Left lung (tissue), 10 donors: ENCODE results near the gene TCERG1. TPM values are rescaled to one million over a fixed set of nuclear protein-coding genes. Genes with fewer than 3 reads are reported as not detected.

Experiments
- ATAC-seq: fragments of 200-7000 bp; cut with Tn5 transposase; one replicate; pipeline ENCODE4 v1.9.1; 2020; ENCODE audit warnings: moderate library complexity
- DNase-seq, 4 donors: peaks; one replicate each; pipeline ENCODE4 v3.0.0-alpha.2; 2013 to 2020
- H3K27ac ChIP-seq, 2 donors: fragments of 200-600 bp; sonication (generic) in 1 of 2; one replicate each; pipeline versions ENCODE4 v1.5.0 to v1.8.0; 2020 to 2021
- H3K27me3 ChIP-seq, 2 donors: fragments of 200-600 bp; sonication (generic) in 1 of 2; one replicate each; pipeline versions ENCODE4 v1.5.0 to v1.8.0; 2020 to 2021
- H3K36me3 ChIP-seq, 2 donors: fragments of 200-600 bp; sonication (generic) in 1 of 2; one replicate each; pipeline versions ENCODE4 v1.5.0 to v1.8.0; 2020 to 2021
- H3K4me1 ChIP-seq, 2 donors: fragments of 200-600 bp; one replicate each; pipeline ENCODE4 v1.8.0; 2021
- H3K4me3 ChIP-seq, 2 donors: fragments of 200-600 bp; sonication (generic) in 1 of 2; one replicate each; pipeline versions ENCODE4 v1.5.0 to v1.8.0; 2020 to 2021; ENCODE audit warnings: mild to moderate bottlenecking in 1 of 2
- H3K9me3 ChIP-seq, 2 donors: fragments of 200-600 bp; sonication (generic) in 1 of 2; one replicate each; pipeline versions ENCODE4 v1.5.0 to v1.8.0; 2020 to 2021
- intact Hi-C, 2 donors: fragments of 100-400 bp; cut with DNase I; formaldehyde crosslinking; loops; one replicate each; pipeline versions ENCODE4 v1.11.2 to v1.14.2; 2022
- polyA plus RNA-seq, 6 donors: library from polyadenylated mRNA; unstranded; fragments of 120-200 nt; gene quantifications; one replicate each; pipeline ENCODE4 v1.2.1, GENCODE V29; 2013; ENCODE audit not compliant: insufficient read length in 6 of 6
- total RNA-seq, 2 donors: library from RNA; stranded (reverse); fragmentation: NEBNext Ultra II Directional; extraction: Animal tissue kit (Norgen Biotek cat#: 25700); gene quantifications; one replicate each; pipeline ENCODE4 v1.2.1, GENCODE V29; 2021
- TF ChIP-seq, protein P1 (sequence below), 2 donors: fragments of 200-600 bp; sonication (generic) in 1 of 2; IDR thresholded peaks; one replicate each; pipeline versions ENCODE4 v1.5.0 to v1.8.0; 2021; ENCODE audit warnings: antibody characterized with exemption in 2 of 2
- donor health status: DM: no; HTN: yes; CAD: no.
- donor health status: DM: no; HTN: no; CAD: no.

TCERG1 gene
- total and polyA plus RNA-seq, 8 donors, result 34.0 to 163 (median 145) TPM

DNA sequence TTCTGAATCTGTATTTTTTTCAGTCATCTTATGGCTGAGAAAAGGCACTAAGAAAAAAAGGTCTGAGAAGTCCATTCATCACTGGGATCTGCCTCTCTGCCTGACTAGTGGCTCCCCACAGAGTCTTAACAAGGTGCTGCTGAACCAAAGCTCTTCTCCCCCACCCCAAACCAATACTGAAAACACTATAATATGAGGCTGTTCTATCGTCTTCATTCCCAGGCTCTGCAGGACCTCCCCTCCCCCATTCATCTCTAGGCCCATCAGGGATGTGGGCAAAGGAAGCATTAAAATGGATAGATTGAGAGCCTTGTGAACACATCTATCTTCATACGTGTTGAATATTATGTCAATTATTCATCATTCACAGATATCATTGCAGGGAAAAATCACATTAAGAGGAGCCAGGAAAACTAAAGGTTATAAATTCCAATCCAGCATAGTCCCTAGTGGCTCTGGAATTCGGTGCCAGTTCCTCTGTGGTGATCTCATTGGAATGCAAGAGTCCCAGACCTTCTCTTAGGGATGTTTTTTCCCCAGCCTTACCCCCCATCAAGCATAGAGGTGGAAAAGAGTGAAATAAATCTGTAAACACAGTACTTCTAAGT lies 113.2 kb downstream of the TCERG1 start:
- intact Hi-C loops, result no loop called here
- TF ChIP-seq, protein P1, sequence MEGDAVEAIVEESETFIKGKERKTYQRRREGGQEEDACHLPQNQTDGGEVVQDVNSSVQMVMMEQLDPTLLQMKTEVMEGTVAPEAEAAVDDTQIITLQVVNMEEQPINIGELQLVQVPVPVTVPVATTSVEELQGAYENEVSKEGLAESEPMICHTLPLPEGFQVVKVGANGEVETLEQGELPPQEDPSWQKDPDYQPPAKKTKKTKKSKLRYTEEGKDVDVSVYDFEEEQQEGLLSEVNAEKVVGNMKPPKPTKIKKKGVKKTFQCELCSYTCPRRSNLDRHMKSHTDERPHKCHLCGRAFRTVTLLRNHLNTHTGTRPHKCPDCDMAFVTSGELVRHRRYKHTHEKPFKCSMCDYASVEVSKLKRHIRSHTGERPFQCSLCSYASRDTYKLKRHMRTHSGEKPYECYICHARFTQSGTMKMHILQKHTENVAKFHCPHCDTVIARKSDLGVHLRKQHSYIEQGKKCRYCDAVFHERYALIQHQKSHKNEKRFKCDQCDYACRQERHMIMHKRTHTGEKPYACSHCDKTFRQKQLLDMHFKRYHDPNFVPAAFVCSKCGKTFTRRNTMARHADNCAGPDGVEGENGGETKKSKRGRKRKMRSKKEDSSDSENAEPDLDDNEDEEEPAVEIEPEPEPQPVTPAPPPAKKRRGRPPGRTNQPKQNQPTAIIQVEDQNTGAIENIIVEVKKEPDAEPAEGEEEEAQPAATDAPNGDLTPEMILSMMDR (IDR thresholded peaks at IDR 0.05), result no peak
- no peaks in the 10 kb centered on the region for H3K9me3 ChIP-seq

More for the DNA sequence above, 113.2 kb downstream of the TCERG1 start:
- Histone ChIP-seq H3K4me3 (no peak overlapping the region), H3K36me3 (no peaks in the 10 kb centered on the region), H3K4me1 (no peaks in the 10 kb centered on the region), H3K27ac (no peak overlapping the region), H3K27me3 (no peaks in the 10 kb centered on the region)
- DNase-seq (no peak), ATAC-seq (no peak)

Other genes with a start within 250 kb of the TCERG1 start
- gene RBM27, start 243.7 kb upstream of the TCERG1 start, total RNA-seq, result 10 to 100 TPM; 12.3 to 15.4 TPM
- gene RBM27, start 243.7 kb upstream of the TCERG1 start, polyA plus RNA-seq, result 10 to 100 TPM; 24.4 to 30.0 (median 28.9) TPM
- not detected for gene POU4F3, start 108.5 kb upstream of the TCERG1 start, total RNA-seq
- gene POU4F3, start 108.5 kb upstream of the TCERG1 start, polyA plus RNA-seq, result under 1 TPM in 2 of 6 donors, not detected in 4; 0.06 TPM
- not detected for gene GPR151, start 68.9 kb downstream of the TCERG1 start, total RNA-seq
- gene GPR151, start 68.9 kb downstream of the TCERG1 start, polyA plus RNA-seq, result not detected